ENCODE data around the gene CDC16.
"Not testable (repeated sequence)": the region's sequence is repeated elsewhere in the genome, so short reads cannot be mapped to it uniquely, and the experiment has no call there.

Gene CDC16

DNA sequence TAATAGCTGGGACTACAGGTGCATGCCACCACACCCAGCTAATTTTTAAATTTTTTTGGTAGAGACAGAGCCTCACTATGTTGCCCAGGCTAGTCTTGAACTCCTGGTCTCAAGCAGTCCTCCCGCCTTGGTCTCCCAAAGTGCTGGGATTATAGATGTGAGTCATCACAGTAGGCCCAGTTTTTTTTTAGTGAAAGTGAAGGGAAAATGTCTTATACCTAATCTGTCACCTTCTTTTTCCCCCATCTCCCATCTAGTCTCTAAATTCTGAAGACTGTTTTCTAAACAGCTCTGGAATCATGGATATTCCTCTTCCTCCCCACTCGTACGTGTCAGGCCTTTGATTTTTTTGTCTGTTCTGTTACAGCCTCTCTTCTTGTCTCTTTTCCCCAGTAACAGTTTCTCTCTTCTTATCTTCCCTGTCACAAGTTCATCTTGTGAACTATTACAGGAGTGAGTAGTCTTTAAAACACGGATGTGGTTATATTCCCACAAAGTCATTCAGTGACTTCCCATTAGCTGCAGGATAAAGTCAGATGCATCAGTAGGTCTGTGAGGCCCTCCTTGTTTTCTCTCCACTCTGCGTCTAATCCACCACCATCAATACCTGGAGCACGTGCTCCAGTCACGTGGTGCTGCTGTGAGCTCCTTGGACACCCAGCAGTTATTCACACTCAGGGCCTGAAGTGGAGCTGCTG is 2.9 kb downstream of the CDC16 start:
- DNase-seq (ENCODE audit: low read depth) = no peak
- TF ChIP-seq, protein P1, sequence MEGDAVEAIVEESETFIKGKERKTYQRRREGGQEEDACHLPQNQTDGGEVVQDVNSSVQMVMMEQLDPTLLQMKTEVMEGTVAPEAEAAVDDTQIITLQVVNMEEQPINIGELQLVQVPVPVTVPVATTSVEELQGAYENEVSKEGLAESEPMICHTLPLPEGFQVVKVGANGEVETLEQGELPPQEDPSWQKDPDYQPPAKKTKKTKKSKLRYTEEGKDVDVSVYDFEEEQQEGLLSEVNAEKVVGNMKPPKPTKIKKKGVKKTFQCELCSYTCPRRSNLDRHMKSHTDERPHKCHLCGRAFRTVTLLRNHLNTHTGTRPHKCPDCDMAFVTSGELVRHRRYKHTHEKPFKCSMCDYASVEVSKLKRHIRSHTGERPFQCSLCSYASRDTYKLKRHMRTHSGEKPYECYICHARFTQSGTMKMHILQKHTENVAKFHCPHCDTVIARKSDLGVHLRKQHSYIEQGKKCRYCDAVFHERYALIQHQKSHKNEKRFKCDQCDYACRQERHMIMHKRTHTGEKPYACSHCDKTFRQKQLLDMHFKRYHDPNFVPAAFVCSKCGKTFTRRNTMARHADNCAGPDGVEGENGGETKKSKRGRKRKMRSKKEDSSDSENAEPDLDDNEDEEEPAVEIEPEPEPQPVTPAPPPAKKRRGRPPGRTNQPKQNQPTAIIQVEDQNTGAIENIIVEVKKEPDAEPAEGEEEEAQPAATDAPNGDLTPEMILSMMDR (conservative IDR thresholded peaks at IDR 0.05; ENCODE audit: control insufficient read depth, insufficient read depth, low read depth, low read length) = no peak
- H3K4me3 ChIP-seq (ENCODE audit: control insufficient read depth, low read depth, low read length) = no peak overlapping the region

- DNase-seq (ENCODE audit: low read depth) = no peak
- no peak overlapping the region for H3K4me3 ChIP-seq (ENCODE audit: control insufficient read depth, low read depth, low read length)
- TF ChIP-seq, protein P1 (conservative IDR thresholded peaks at IDR 0.05; ENCODE audit: control insufficient read depth, insufficient read depth, low read depth, low read length) = no peak
Measured at GRCh38 chr13:114241918-114242317, 7.2 kb downstream of the CDC16 start.

DNA sequence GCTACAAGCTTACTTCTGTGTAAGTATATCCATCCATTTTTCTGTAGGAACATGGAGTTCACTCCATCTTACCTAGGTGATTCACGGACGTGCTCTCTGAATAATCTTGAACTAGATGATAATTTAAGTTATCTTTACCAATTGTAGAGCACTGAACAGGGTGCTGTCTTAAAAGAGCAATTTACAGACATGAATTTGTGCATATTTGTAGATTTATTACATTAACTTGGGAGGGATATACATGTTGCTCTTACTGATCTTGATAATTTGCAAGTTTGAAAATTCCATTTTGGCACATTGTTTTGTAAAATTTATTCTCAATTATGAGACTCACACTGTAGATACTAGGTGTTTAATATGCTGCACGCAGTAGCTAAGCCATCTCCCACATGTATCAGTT is 9.3 kb downstream of the CDC16 start:
- TF ChIP-seq, protein P1 (conservative IDR thresholded peaks at IDR 0.05; ENCODE audit: control insufficient read depth, insufficient read depth, low read depth, low read length) = no peak
- H3K4me3 ChIP-seq (ENCODE audit: control insufficient read depth, low read depth, low read length) = no peak overlapping the region
- DNase-seq (ENCODE audit: low read depth) = no peak

- no peak overlapping the region for H3K4me3 ChIP-seq (ENCODE audit: control insufficient read depth, low read depth, low read length)
- no peak for DNase-seq (ENCODE audit: low read depth)
- TF ChIP-seq, protein P1 (conservative IDR thresholded peaks at IDR 0.05; ENCODE audit: control insufficient read depth, insufficient read depth, low read depth, low read length) = no peak
Measured at GRCh38 chr13:114244637-114245036, 9.9 kb downstream of the CDC16 start.

DNA sequence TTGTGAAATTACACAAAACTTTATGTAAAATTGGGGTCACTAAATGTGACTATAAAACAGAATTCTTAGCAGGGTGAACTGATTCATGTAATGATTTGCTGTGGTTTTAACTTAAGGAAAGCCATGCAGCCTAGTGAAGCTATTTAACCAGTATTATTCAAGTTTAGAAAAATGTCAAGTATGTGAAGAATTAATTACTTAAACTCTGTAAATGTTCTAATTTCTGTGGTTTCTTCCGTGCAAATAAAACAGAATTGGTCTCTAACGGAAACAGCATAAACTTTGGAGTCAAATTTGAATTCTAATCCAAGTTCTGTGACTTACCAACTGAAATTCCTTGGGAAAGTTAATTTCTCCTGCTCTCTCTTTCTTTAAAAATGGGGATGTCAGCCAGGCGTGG is 13.3 kb downstream of the CDC16 start:
- TF ChIP-seq, protein P1 (conservative IDR thresholded peaks at IDR 0.05; ENCODE audit: control insufficient read depth, insufficient read depth, low read depth, low read length) = no peak
- no peak overlapping the region for H3K4me3 ChIP-seq (ENCODE audit: control insufficient read depth, low read depth, low read length)
- DNase-seq (ENCODE audit: low read depth) = no peak

GRCh38 chr13:114249077-114249476 is 14.4 kb downstream of the CDC16 start:
- TF ChIP-seq, protein P1 (conservative IDR thresholded peaks at IDR 0.05; ENCODE audit: control insufficient read depth, insufficient read depth, low read depth, low read length) = no peak
- no peak for DNase-seq (ENCODE audit: low read depth)
- H3K4me3 ChIP-seq (ENCODE audit: control insufficient read depth, low read depth, low read length) = no peak overlapping the region

GRCh38 chr13:114251639-114252440 is 17.1 kb downstream of the CDC16 start:
- H3K4me3 ChIP-seq (ENCODE audit: control insufficient read depth, low read depth, low read length); DNase-seq (ENCODE audit: low read depth): not testable (repeated sequence)
